Endometrial microvascular endothelial cells (primary cell): ENCODE measurements around the gene EID1. TPM values are rescaled to one million over a fixed set of nuclear protein-coding genes. Genes with fewer than 3 reads are reported as not detected.
"Not testable (repeated sequence)": the region's sequence is repeated elsewhere in the genome, so short reads cannot be mapped to it uniquely, and the experiment has no call there.

Experiments
- in situ Hi-C: cut with HindIII; loops from 2 replicates; pipeline ENCODE4 v1.10.0; 2017; ENCODE audit warnings: low sequenced_read_pairs, low pct_unique_long_range_greater_than_20kb; ENCODE audit errors: inconsistent ontology term
- total RNA-seq: library from RNA; depleted of rRNA; stranded (reverse); fragments of >200 nt; gene quantifications from one replicate; pipeline ENCODE4 v1.2.3, GENCODE V29; 2015; ENCODE audit errors: inconsistent ontology term

Gene EID1
- total RNA-seq: 221 TPM

GRCh38 chr15:48877630-48878595, at the start of gene EID1:
EID1 (plus strand) TSS chr15:48878134; CDS start chr15:48878177, 43 bp downstream.
- in situ Hi-C loops: loop anchor here (25.0 kb wide), 1 partner anchor 259 kb away; no protein-coding TSS in a partner anchor

- in situ Hi-C loops: no loop called here
These were observed 49.5 kb upstream of the EID1 start for GRCh38 chr15:48828471-48828870.

- in situ Hi-C loops: no loop called here
These were observed 49.0 kb upstream of the EID1 start for GRCh38 chr15:48828906-48829305.

GRCh38 chr15:48832648-48833047, 45.3 kb upstream of the EID1 start:
- in situ Hi-C loops: no loop called here

- in situ Hi-C loops: no loop called here
These were observed 44.3 kb upstream of the EID1 start for GRCh38 chr15:48833526-48834239.

- in situ Hi-C loops: no loop called here
These were observed 43.2 kb upstream of the EID1 start for GRCh38 chr15:48834756-48835155.

- in situ Hi-C loops: no loop called here
These were observed 35.4 kb upstream of the EID1 start for GRCh38 chr15:48842501-48842900.

- in situ Hi-C loops: no loop called here
These were observed 32.8 kb upstream of the EID1 start for GRCh38 chr15:48845123-48845522.

- in situ Hi-C loops: no loop called here
These were observed 27.3 kb upstream of the EID1 start for GRCh38 chr15:48850648-48851047.

GRCh38 chr15:48851956-48852355, 26.0 kb upstream of the EID1 start:
- in situ Hi-C loops: no loop called here

- in situ Hi-C loops: not testable (repeated sequence)
These were observed 23.5 kb upstream of the EID1 start for GRCh38 chr15:48854434-48854833.

GRCh38 chr15:48855501-48856440, 22.2 kb upstream of the EID1 start:
- in situ Hi-C loops: no loop called here

GRCh38 chr15:48856942-48857341, 21.0 kb upstream of the EID1 start:
- in situ Hi-C loops: no loop called here

GRCh38 chr15:48858401-48858800, 19.5 kb upstream of the EID1 start:
- in situ Hi-C loops: no loop called here

GRCh38 chr15:48859426-48859825, 18.5 kb upstream of the EID1 start:
- in situ Hi-C loops: no loop called here

- in situ Hi-C loops: no loop called here
These were observed 16.0 kb upstream of the EID1 start for GRCh38 chr15:48861813-48862431.

- in situ Hi-C loops: no loop called here
These were observed 15.2 kb upstream of the EID1 start for GRCh38 chr15:48862705-48863104.

GRCh38 chr15:48865370-48866079, 12.4 kb upstream of the EID1 start:
- in situ Hi-C loops: no loop called here
